AG04450 (cell line): ENCODE results near the gene CFB. TPM values are rescaled to one million over a fixed set of nuclear protein-coding genes. Genes with fewer than 3 reads are reported as not detected.

Source experiments
- CTCF ChIA-PET: fragments of 300-600, 350-600 bp; formaldehyde crosslinking; extraction: SDS; loops from one replicate; lab custom pipeline; 2022; ENCODE audit warnings: antibody characterized with exemption, inconsistent platforms; lab: Charles Lee
- POLR2A ChIA-PET: fragments of 350-600 bp; formaldehyde crosslinking; extraction: SDS; loops from one replicate; lab custom pipeline; 2021; ENCODE audit warnings: antibody characterized with exemption, inconsistent platforms; lab: Yijun Ruan, JAX
- DNase-seq: peaks from one replicate; pipeline ENCODE4 v3.0.0-alpha.2; 2011; ENCODE audit warnings: low read depth, low spot score
- H3K27ac ChIP-seq: one replicate; pipeline ENCODE4 v1.5.1; 2012; ENCODE audit warnings: low read depth, low read length, control low read depth
- H3K27me3 ChIP-seq: one replicate; pipeline ENCODE4 v1.6.0; 2012; ENCODE audit warnings: low read length; ENCODE audit not compliant: control insufficient read depth, insufficient read depth
- H3K4me3 ChIP-seq: 2 replicates; pipeline ENCODE4 v1.5.1; 2011; ENCODE audit warnings: mild to moderate bottlenecking, low read depth, low read length, control low read depth
- H3K9me3 ChIP-seq: 2 replicates; pipeline ENCODE4 v1.5.1; 2012; ENCODE audit warnings: low read length; ENCODE audit not compliant: control insufficient read depth, insufficient read depth
- CTCF ChIP-seq: IDR thresholded peaks from 2 replicates; pipeline ENCODE4 v1.5.1; 2011; ENCODE audit warnings: low read depth, low read length, control low read depth, inconsistent platforms
- polyA plus RNA-seq: library from polyadenylated mRNA; depleted of rRNA; stranded (reverse); fragments of >200 nt; gene quantifications from 2 replicates; pipeline ENCODE4 v1.2.3, GENCODE V29; 2011

CFB gene
- polyA plus RNA-seq, 1 experiment: 14.0 TPM

- H3K27me3 ChIP-seq: no peaks in the 10 kb centered on the region
- no peak for DNase-seq
- H3K4me3 ChIP-seq: peak overlapping the region; percentile 96; the same call in 1 of the 2 replicates
- no peak for TF ChIP-seq CTCF
- no peak overlapping the region for H3K27ac ChIP-seq
- CTCF ChIA-PET: interaction anchor here (1.1 kb wide), 1 partner anchor 18 kb away, joined by 7 read pairs; no protein-coding TSS in a partner anchor
- H3K9me3 ChIP-seq: no peaks in the 10 kb centered on the region; the same call in 1 of the 2 replicates
- POLR2A ChIA-PET: interaction anchor here (0.6 to 2.7 kb wide), 3 partner anchors 10 to 206 kb away, joined by 3 to 10 read pairs (median 5); partner anchors contain the start of genes AGPAT1, NELFE and SKIC2
Observed at GRCh38 chr6:31969712-31970603, 24.1 kb downstream of the CFB start.

- ChIA-PET POLR2A (interaction anchor here (1.2 to 2.7 kb wide), 3 partner anchors 12 to 136 kb away, joined by 3 to 10 read pairs (median 5); partner anchors contain the start of genes NELFE and SKIC2), CTCF (interaction anchor here (1.1 kb wide), 1 partner anchor 19 kb away, joined by 7 read pairs; no protein-coding TSS in a partner anchor)
Observed at GRCh38 chr6:31970604-31971271, 24.8 kb downstream of the CFB start.

GRCh38 chr6:31971279-31971992 lies 25.5 kb downstream of the CFB start:
- TF ChIP-seq CTCF: no peak
- POLR2A ChIA-PET: interaction anchor here (0.6 to 2.7 kb wide), 8 partner anchors 13 to 319 kb away, joined by 3 to 10 read pairs (median 3); partner anchors contain the start of genes BAG6, NELFE and SKIC2
- CTCF ChIA-PET: interaction anchor here (0.8 to 1.3 kb wide), 5 partner anchors 19 to 147 kb away, joined by 3 to 7 read pairs (median 4); no protein-coding TSS in a partner anchor

More at GRCh38 chr6:31970604-31971271, 24.8 kb downstream of the CFB start:
- TF ChIP-seq CTCF: no peak
- Histone ChIP-seq H3K4me3 (peak overlapping the region; percentile 96), H3K27ac (peak overlapping the region; percentile 98), H3K9me3 (no peaks in the 10 kb centered on the region; the same call in 1 of the 2 replicates), H3K27me3 (no peaks in the 10 kb centered on the region)
- no peak for DNase-seq

GRCh38 chr6:31971993-31972708 lies 26.3 kb downstream of the CFB start, which contains the start of gene DXO:
Gene DXO (minus strand): TSS chr6:31972138. CDS start chr6:31971675, 463 bp downstream.
- Histone ChIP-seq H3K4me3 (peak within 1 kb of the TSS; percentile 96), H3K9me3 (no peaks in the 10 kb centered on the region; the same call in 1 of the 2 replicates), H3K27me3 (no peaks in the 10 kb centered on the region), H3K27ac (peak within 1 kb of the TSS; percentile 98)
- DNase-seq: peak; percentile 94
- ChIA-PET POLR2A (interaction anchor here (0.6 to 2.7 kb wide), 8 partner anchors 13 to 319 kb away, joined by 3 to 10 read pairs (median 3); partner anchors contain the start of genes BAG6, NELFE and SKIC2), CTCF (interaction anchor here (0.8 to 1.3 kb wide), 4 partner anchors 20 to 147 kb away, joined by 3 to 4 read pairs (median 4); no protein-coding TSS in a partner anchor)
- no peak for TF ChIP-seq CTCF

More at GRCh38 chr6:31971279-31971992, 25.5 kb downstream of the CFB start:
- H3K27ac ChIP-seq: peak overlapping the region; percentile 98
- no peaks in the 10 kb centered on the region for H3K27me3 ChIP-seq
- H3K4me3 ChIP-seq: peak overlapping the region; percentile 96
- DNase-seq: no peak
- H3K9me3 ChIP-seq: no peaks in the 10 kb centered on the region; the same call in 1 of the 2 replicates
